Measurements from ENCODE around the gene XYLT1.

XYLT1 gene

GRCh38 chr16:17287166-17287800 is 183.5 kb downstream of the XYLT1 start:
- peaks cover 36% of the 10 kb centered on the region for H3K4me1 Mint-ChIP-seq
- no peaks in the 10 kb centered on the region for H3K36me3 Mint-ChIP-seq (ENCODE audit: low read depth)
- no peak for TF ChIP-seq CTCF (IDR thresholded peaks at IDR 0.05)
- no peak for DNase-seq
- H3K27me3 Mint-ChIP-seq (ENCODE audit: low read depth, poor library complexity): peaks cover 8% of the 10 kb centered on the region
- peak overlapping the region; percentile 66 for H3K27ac Mint-ChIP-seq
- peaks cover 4% of the 10 kb centered on the region for H3K9me3 Mint-ChIP-seq
- no peak overlapping the region for H3K4me3 Mint-ChIP-seq

GRCh38 chr16:17286443-17286842 is 184.3 kb downstream of the XYLT1 start:
- Mint-ChIP-seq H3K4me3 (no peak overlapping the region), H3K27me3 (ENCODE audit: low read depth, poor library complexity) (peaks cover 10% of the 10 kb centered on the region), H3K36me3 (ENCODE audit: low read depth) (no peaks in the 10 kb centered on the region), H3K4me1 (peaks cover 36% of the 10 kb centered on the region), H3K9me3 (peaks cover 4% of the 10 kb centered on the region), H3K27ac (no peak overlapping the region)
- no peak for TF ChIP-seq CTCF (IDR thresholded peaks at IDR 0.05)
- no peak for DNase-seq

- H3K27me3 Mint-ChIP-seq (ENCODE audit: low read depth, poor library complexity): peaks cover 17% of the 10 kb centered on the region
- H3K4me1 Mint-ChIP-seq: peaks cover 41% of the 10 kb centered on the region
- H3K4me3 Mint-ChIP-seq: no peak overlapping the region
- DNase-seq: no peak
- no peaks in the 10 kb centered on the region for H3K9me3 Mint-ChIP-seq
- H3K36me3 Mint-ChIP-seq (ENCODE audit: low read depth): no peaks in the 10 kb centered on the region
- no peak overlapping the region for H3K27ac Mint-ChIP-seq
- no peak for TF ChIP-seq CTCF (IDR thresholded peaks at IDR 0.05)
Observed at GRCh38 chr16:17283016-17283415, 187.7 kb downstream of the XYLT1 start.

- H3K9me3 Mint-ChIP-seq: no peaks in the 10 kb centered on the region
- DNase-seq: no peak
- H3K27ac Mint-ChIP-seq: no peak overlapping the region
- no peak overlapping the region for H3K4me3 Mint-ChIP-seq
- TF ChIP-seq CTCF (IDR thresholded peaks at IDR 0.05): no peak
- H3K27me3 Mint-ChIP-seq (ENCODE audit: low read depth, poor library complexity): peaks cover 23% of the 10 kb centered on the region
- H3K36me3 Mint-ChIP-seq (ENCODE audit: low read depth): no peaks in the 10 kb centered on the region
- peaks cover 37% of the 10 kb centered on the region for H3K4me1 Mint-ChIP-seq
Observed at GRCh38 chr16:17282247-17282646, 188.5 kb downstream of the XYLT1 start.

GRCh38 chr16:17281052-17281451 is 189.7 kb downstream of the XYLT1 start:
- H3K36me3 Mint-ChIP-seq (ENCODE audit: low read depth): no peaks in the 10 kb centered on the region
- peaks cover 23% of the 10 kb centered on the region for H3K27me3 Mint-ChIP-seq (ENCODE audit: low read depth, poor library complexity)
- H3K27ac Mint-ChIP-seq: no peak overlapping the region
- no peak for TF ChIP-seq CTCF (IDR thresholded peaks at IDR 0.05)
- H3K4me1 Mint-ChIP-seq: peaks cover 25% of the 10 kb centered on the region
- no peak for DNase-seq
- H3K9me3 Mint-ChIP-seq: no peaks in the 10 kb centered on the region
- H3K4me3 Mint-ChIP-seq: no peak overlapping the region

- no peak overlapping the region for H3K27ac Mint-ChIP-seq
- H3K4me3 Mint-ChIP-seq: no peak overlapping the region
- peaks cover 12% of the 10 kb centered on the region for H3K4me1 Mint-ChIP-seq
- no peak for TF ChIP-seq CTCF (IDR thresholded peaks at IDR 0.05)
- peaks cover 24% of the 10 kb centered on the region for H3K27me3 Mint-ChIP-seq (ENCODE audit: low read depth, poor library complexity)
- no peak for DNase-seq
- H3K36me3 Mint-ChIP-seq (ENCODE audit: low read depth): no peaks in the 10 kb centered on the region
- no peaks in the 10 kb centered on the region for H3K9me3 Mint-ChIP-seq
Observed at GRCh38 chr16:17278988-17279387, 191.8 kb downstream of the XYLT1 start.
